ENCODE measurements around the gene DNLZ. TPM values are rescaled to one million over a fixed set of nuclear protein-coding genes. Genes with fewer than 3 reads are reported as not detected.

Gene DNLZ
- total and polyA plus RNA-seq, 4 donors: 2.0 to 7.1 (median 4.5) TPM

GRCh38 chr9:136393531-136393930, 30.0 kb upstream of the DNLZ start:
- Histone ChIP-seq H3K9ac (ENCODE audit: low read depth in 1 of 2, low read length in 2 of 2) (no peak overlapping the region), H3K9me3 (ENCODE audit: control insufficient read depth in 4 of 4, low read length in 3 of 4) (no peaks in the 10 kb centered on the region), H3K27me3 (ENCODE audit: control insufficient read depth in 4 of 4, insufficient read depth in 4 of 4, low read length in 3 of 4) (no peaks in the 10 kb centered on the region), H3K4me3 (ENCODE audit: low read depth in 1 of 3, low read length in 3 of 3) (no peak overlapping the region), H3K4me1 (ENCODE audit: control insufficient read depth in 4 of 4, insufficient read depth in 4 of 4, low read length in 3 of 4) (peaks cover 10 to 35% (median 24%) of the 10 kb centered on the region in 4 donors), H3K27ac (ENCODE audit: low read depth in 1 of 2, low read length in 2 of 2) (no peak overlapping the region), H3K36me3 (ENCODE audit: control insufficient read depth in 4 of 4, insufficient read depth in 3 of 4, low read depth in 1 of 4, low read length in 3 of 4) (peaks cover 4 to 50% (median 25%) of the 10 kb centered on the region in 4 donors)
- WGBS: 90% methylated on average over 17 of the region's 17 CpGs
- TF ChIP-seq CTCF (IDR thresholded peaks at IDR 0.05; ENCODE audit: low read depth, low read length, missing input control) (no peak), RXRA (IDR thresholded peaks at IDR 0.05) (no peak)
- TF ChIP-seq, protein P1, sequence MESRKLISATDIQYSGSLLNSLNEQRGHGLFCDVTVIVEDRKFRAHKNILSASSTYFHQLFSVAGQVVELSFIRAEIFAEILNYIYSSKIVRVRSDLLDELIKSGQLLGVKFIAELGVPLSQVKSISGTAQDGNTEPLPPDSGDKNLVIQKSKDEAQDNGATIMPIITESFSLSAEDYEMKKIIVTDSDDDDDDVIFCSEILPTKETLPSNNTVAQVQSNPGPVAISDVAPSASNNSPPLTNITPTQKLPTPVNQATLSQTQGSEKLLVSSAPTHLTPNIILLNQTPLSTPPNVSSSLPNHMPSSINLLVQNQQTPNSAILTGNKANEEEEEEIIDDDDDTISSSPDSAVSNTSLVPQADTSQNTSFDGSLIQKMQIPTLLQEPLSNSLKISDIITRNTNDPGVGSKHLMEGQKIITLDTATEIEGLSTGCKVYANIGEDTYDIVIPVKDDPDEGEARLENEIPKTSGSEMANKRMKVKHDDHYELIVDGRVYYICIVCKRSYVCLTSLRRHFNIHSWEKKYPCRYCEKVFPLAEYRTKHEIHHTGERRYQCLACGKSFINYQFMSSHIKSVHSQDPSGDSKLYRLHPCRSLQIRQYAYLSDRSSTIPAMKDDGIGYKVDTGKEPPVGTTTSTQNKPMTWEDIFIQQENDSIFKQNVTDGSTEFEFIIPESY (IDR thresholded peaks at IDR 0.05): no peak
- DNase-seq (ENCODE audit: low spot score): no peak

- Histone ChIP-seq H3K27me3 (ENCODE audit: control insufficient read depth in 4 of 4, insufficient read depth in 4 of 4, low read length in 3 of 4) (no peaks in the 10 kb centered on the region), H3K9me3 (ENCODE audit: control insufficient read depth in 4 of 4, low read length in 3 of 4) (no peaks in the 10 kb centered on the region), H3K4me3 (ENCODE audit: low read depth in 1 of 3, low read length in 3 of 3) (no peak overlapping the region), H3K36me3 (ENCODE audit: control insufficient read depth in 4 of 4, insufficient read depth in 3 of 4, low read depth in 1 of 4, low read length in 3 of 4) (peaks cover 4 to 56% (median 26%) of the 10 kb centered on the region in 4 donors), H3K27ac (ENCODE audit: low read depth in 1 of 2, low read length in 2 of 2) (no peak overlapping the region), H3K4me1 (ENCODE audit: control insufficient read depth in 4 of 4, insufficient read depth in 4 of 4, low read length in 3 of 4) (peaks cover 10 to 28% (median 21%) of the 10 kb centered on the region in 4 donors), H3K9ac (ENCODE audit: low read depth in 1 of 2, low read length in 2 of 2) (no peak overlapping the region)
- no peak for DNase-seq (ENCODE audit: low spot score)
- TF ChIP-seq HNF4A (conservative IDR thresholded peaks at IDR 0.05) (no peak), GABPA (IDR thresholded peaks at IDR 0.05 in 1 of 2, conservative IDR thresholded peaks at IDR 0.05 in 1 of 2) (no peak), YY1 (IDR thresholded peaks at IDR 0.05) (no peak), NR2F2 (IDR thresholded peaks at IDR 0.05) (no peak), SP1 (IDR thresholded peaks at IDR 0.05) (no peak), FOXA1 (IDR thresholded peaks at IDR 0.05) (no peak), CTCF (IDR thresholded peaks at IDR 0.05; ENCODE audit: low read depth, low read length, missing input control) (no peak), HNF4G (IDR thresholded peaks at IDR 0.05) (no peak), RXRA (IDR thresholded peaks at IDR 0.05) (no peak), RAD21 (IDR thresholded peaks at IDR 0.05) (no peak), TAF1 (conservative IDR thresholded peaks at IDR 0.05) (no peak), REST (IDR thresholded peaks at IDR 0.05) (no peak), JUND (IDR thresholded peaks at IDR 0.05) (no peak), EGR1 (IDR thresholded peaks at IDR 0.05; ENCODE audit: low read depth in 2 of 2) (no peak)
- TF ChIP-seq, protein P2, sequence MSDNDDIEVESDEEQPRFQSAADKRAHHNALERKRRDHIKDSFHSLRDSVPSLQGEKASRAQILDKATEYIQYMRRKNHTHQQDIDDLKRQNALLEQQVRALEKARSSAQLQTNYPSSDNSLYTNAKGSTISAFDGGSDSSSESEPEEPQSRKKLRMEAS (IDR thresholded peaks at IDR 0.05): no peak
- TF ChIP-seq, protein P3, sequence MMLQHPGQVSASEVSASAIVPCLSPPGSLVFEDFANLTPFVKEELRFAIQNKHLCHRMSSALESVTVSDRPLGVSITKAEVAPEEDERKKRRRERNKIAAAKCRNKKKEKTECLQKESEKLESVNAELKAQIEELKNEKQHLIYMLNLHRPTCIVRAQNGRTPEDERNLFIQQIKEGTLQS (IDR thresholded peaks at IDR 0.05): no peak
- TF ChIP-seq, protein P1 (IDR thresholded peaks at IDR 0.05): no peak
- whole genome bisulfite sequencing: 94% methylated on average over 21 of the region's 21 CpGs
Observed at GRCh38 chr9:136392538-136393449, 29.2 kb upstream of the DNLZ start.
